NB4 (cell line): Measurements from ENCODE around the gene BFSP1.

Source experiments
- CTCF ChIP-seq: IDR thresholded peaks from one replicate; pipeline ENCODE4 v1.5.1; 2012; ENCODE audit warnings: low read depth, low read length
- MYC ChIP-seq: IDR thresholded peaks from 2 replicates; pipeline ENCODE4 v1.6.1; 2011; ENCODE audit warnings: low read depth, low read length
- POLR2A ChIP-seq: IDR thresholded peaks from 2 replicates; pipeline ENCODE4 v1.6.1; 2011; ENCODE audit warnings: mild to moderate bottlenecking; ENCODE audit not compliant: insufficient read length; ENCODE audit errors: extremely low read depth

GRCh38 chr20:17562804-17563305, 31.7 kb upstream of the BFSP1 start:
- TF ChIP-seq MYC (no peak), CTCF (no peak), POLR2A (no peak)
